Lower leg skin (tissue), 4 donors: Measurements from ENCODE around the gene DOK7. TPM values are rescaled to one million over a fixed set of nuclear protein-coding genes. Genes with fewer than 3 reads are reported as not detected.

Experiments
- DNase-seq, 2 donors: peaks; one replicate each; pipeline ENCODE4 v3.0.0-alpha.2; 2019; ENCODE audit warnings: low spot score in 2 of 2
- H3K4me3 ChIP-seq: fragments of 200-600 bp; sonication (generic); 2 replicates; pipeline ENCODE4 v1.5.1; 2017; ENCODE audit warnings: mild to moderate bottlenecking, low read depth; ENCODE audit not compliant: poor library complexity, severe bottlenecking
- CTCF ChIP-seq, 3 donors: fragments of 450-650 bp; IDR thresholded peaks; one replicate each; pipeline ENCODE4 v1.5.1; 2016; ENCODE audit warnings: antibody characterized with exemption in 3 of 3, mild to moderate bottlenecking in 3 of 3, moderate library complexity in 2 of 3
- POLR2A ChIP-seq, 2 donors: fragments of 450-650 bp; IDR thresholded peaks; one replicate each; pipeline ENCODE4 v1.6.1; 2016 to 2017; ENCODE audit warnings: antibody characterized with exemption in 2 of 2, mild to moderate bottlenecking in 1 of 2, moderate library complexity in 1 of 2
- WGBS, 2 donors: methylation state at CpG; one replicate each; pipeline ENCODE4 v1.1.5; 2018; 5-methylcytosine and 5-hydroxymethylcytosine counted together
- intact Hi-C: fragments of 100-400 bp; cut with DNase I; formaldehyde crosslinking; loops from one replicate; pipeline ENCODE4 v1.15.0; 2023; ENCODE audit warnings: low total_unique reads
- total RNA-seq, 4 donors: library from RNA; depleted of rRNA; stranded (reverse); fragments of >200 nt; gene quantifications; one replicate each; pipeline ENCODE4 v1.1.0, GENCODE V29; 2016

Gene DOK7
- total RNA-seq, 4 donors from 2014 or later = 1.9 to 9.8 (median 5.9) TPM

DNA sequence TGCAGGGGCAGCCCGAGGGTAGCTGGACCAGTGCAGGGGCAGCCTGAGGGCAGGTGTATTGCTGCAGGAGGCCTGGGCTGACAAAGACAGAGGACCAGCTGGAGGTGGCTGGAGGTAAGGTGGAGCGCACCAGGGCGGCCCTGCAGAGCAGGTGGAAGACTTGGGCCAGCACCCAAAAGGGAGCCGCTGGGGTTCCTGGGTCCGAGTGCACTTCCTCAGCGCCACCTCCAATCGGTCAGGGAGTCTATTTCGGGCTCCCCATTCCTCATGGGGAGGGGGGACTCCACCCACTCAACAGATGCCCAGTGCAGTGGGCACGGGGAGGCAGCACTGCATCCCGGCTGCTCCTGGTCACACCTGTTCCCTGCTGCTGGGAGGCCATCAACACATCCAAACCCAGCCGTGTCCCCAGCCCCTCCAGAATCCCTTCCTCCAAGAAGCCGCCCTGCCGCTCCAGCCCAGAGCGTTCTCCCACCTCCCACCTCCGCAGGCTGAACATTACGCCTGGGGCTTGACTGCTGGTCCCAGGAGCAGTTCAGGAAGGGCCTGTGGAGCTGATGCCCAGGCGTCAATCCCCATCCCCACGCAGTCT is 67.7 kb downstream of the DOK7 start:
- no peak for TF ChIP-seq CTCF (IDR thresholded peaks at IDR 0.05)
- no peak for TF ChIP-seq POLR2A (IDR thresholded peaks at IDR 0.05)
- intact Hi-C loops = no loop called here
- no peak overlapping the region for H3K4me3 ChIP-seq
- 43 to 65% methylated on average over 12 to 18 of the region's 18 CpGs for WGBS, 2 donors
- peak in 1 of 2 donors; percentile 84 for DNase-seq

- WGBS, 2 donors = 9 to 10% methylated on average over 17 of the region's 17 CpGs
- no peak for TF ChIP-seq POLR2A (IDR thresholded peaks at IDR 0.05)
- no peak for TF ChIP-seq CTCF (IDR thresholded peaks at IDR 0.05)
- peak overlapping the region; percentile 85 for H3K4me3 ChIP-seq
- peak in 1 of 2 donors; percentile 68 for DNase-seq
- intact Hi-C loops = no loop called here
Observed at GRCh38 chr4:3531318-3531878, 68.3 kb downstream of the DOK7 start.

- 0% methylated on average over 29 to 68 of the region's 84 CpGs for WGBS, 2 donors
- no peak for TF ChIP-seq POLR2A (IDR thresholded peaks at IDR 0.05)
- TF ChIP-seq CTCF (IDR thresholded peaks at IDR 0.05) = no peak
- intact Hi-C loops = no loop called here
- DNase-seq = peak; percentile 81 to 98
- peak within 1 kb of the TSS; percentile 85 for H3K4me3 ChIP-seq
Observed at GRCh38 chr4:3531879-3532750, 69.0 kb downstream of the DOK7 start, which contains the start of gene LRPAP1. Gene LRPAP1, minus strand, starts transcription at chr4:3532422. Its CDS starts 10 bp downstream, at chr4:3532412.

DNA sequence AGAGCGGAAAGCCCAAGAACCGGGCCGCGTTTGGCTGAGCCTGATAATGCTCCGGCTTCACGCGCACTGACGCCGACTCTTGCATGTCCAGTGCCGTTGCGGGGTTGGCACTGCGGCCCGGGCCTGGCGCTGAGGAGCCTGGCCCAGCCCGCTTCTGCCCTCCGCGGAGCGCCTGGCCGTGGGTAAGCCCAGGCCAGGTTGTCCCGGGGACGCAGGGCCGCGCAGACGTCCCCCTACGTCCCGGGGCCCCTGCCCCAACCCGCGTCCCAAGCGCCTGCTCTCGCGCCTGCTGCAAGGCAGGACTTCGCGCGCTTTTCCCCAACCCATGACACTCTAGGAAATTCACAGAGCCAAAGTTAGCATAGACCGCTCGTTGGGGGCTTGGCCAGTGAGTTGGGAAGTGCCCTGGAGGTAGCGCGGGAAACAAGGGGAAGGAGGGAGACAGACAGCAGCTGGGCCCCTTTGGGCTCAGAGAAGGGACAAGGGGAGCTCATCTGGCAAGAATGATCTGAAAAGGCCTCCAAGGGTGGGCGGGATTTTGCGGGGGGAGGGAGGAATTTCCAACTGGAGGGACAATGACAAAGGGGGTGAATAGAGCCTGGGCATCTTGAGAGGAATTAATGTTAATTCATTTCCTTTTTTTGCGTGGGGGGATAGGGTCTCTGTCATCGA is 69.8 kb downstream of the DOK7 start:
- intact Hi-C loops = no loop called here
- no peak overlapping the region for H3K4me3 ChIP-seq
- WGBS, 2 donors = 14 to 17% methylated on average over 23 to 40 of the region's 42 CpGs

More for the DNA sequence above, 69.8 kb downstream of the DOK7 start:
- TF ChIP-seq POLR2A (IDR thresholded peaks at IDR 0.05) = no peak
- no peak for TF ChIP-seq CTCF (IDR thresholded peaks at IDR 0.05)
- no peak for DNase-seq
